Chondrocyte (in vitro differentiated cells): ENCODE measurements around the gene SCLY. TPM values are rescaled to one million over a fixed set of nuclear protein-coding genes. Genes with fewer than 3 reads are reported as not detected.

Source experiments
- DNase-seq: peaks from one replicate; pipeline ENCODE4 v3.0.0; 2021; ENCODE audit warnings: mixed read lengths, low spot score
- H3K27ac Mint-ChIP-seq: one replicate; pipeline ENCODE4 v1.8.0; 2021; ENCODE audit warnings: mild to moderate bottlenecking, moderate library complexity, mixed read lengths; ENCODE audit not compliant: unreplicated experiment
- H3K27me3 Mint-ChIP-seq: 2 replicates; pipeline ENCODE4 v1.8.0; 2021; ENCODE audit warnings: low read depth, mixed read lengths
- H3K36me3 Mint-ChIP-seq: 2 replicates; pipeline ENCODE4 v1.8.0; 2021; ENCODE audit warnings: low read depth, mixed read lengths
- H3K4me1 Mint-ChIP-seq: 2 replicates; pipeline ENCODE4 v1.8.0; 2021; ENCODE audit warnings: low read depth, mild to moderate bottlenecking, mixed read lengths
- H3K4me3 Mint-ChIP-seq: one replicate; pipeline ENCODE4 v1.8.0; 2021; ENCODE audit warnings: mild to moderate bottlenecking, moderate library complexity, mixed read lengths; ENCODE audit not compliant: unreplicated experiment
- H3K9me3 Mint-ChIP-seq: 2 replicates; pipeline ENCODE4 v1.8.0; 2021; ENCODE audit warnings: low read depth, mixed read lengths
- CTCF ChIP-seq: fragments of 200-600 bp; sonication (generic); IDR thresholded peaks from 2 replicates; pipeline ENCODE4 v1.5.0; 2021; ENCODE audit warnings: antibody characterized with exemption, mild to moderate bottlenecking, moderate library complexity
- total RNA-seq: library from RNA; stranded (reverse); gene quantifications from 3 replicates; pipeline ENCODE4 v1.2.1, GENCODE V29; 2021

The SCLY gene
- total RNA-seq, 1 donor from 2014 or later, result 12.7 TPM

DNA sequence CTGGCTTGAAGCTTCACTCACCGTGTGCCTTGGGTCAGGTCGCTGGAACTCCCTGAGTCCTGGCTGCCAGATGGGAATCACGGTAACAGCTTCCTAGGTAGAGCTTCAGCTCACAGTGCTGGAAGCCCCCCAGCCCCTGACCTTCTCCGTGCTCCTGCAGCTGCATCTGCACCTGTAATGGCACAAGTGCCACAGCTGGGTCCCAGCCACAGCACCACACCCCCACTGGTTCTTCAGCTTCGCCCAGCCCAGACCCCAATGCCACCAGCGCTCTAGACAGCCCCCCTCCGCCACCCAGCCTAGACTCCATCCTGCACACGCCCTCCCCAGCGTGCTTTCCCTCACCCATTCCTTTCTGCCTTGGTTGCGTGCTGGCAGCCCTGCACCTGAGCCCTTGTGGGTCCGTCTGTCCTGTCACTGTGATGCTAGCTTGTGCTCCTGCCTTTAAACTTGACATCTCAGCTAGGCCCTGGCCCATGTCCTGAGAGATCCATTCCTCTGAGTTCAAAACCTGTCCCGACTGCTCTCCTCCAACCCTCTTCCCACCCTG, 31.8 kb downstream of the SCLY start:
- Mint-ChIP-seq H3K27me3 (no peaks in the 10 kb centered on the region), H3K9me3 (no peaks in the 10 kb centered on the region), H3K27ac (no peak overlapping the region), H3K4me3 (no peak overlapping the region), H3K36me3 (peaks cover 5% of the 10 kb centered on the region), H3K4me1 (peaks cover 5% of the 10 kb centered on the region)
- DNase-seq, result no peak
- no peak for TF ChIP-seq CTCF

GRCh38 chr2:238093181-238094140, 32.7 kb downstream of the SCLY start:
- peaks cover 5% of the 10 kb centered on the region for H3K36me3 Mint-ChIP-seq
- H3K9me3 Mint-ChIP-seq, result no peaks in the 10 kb centered on the region
- H3K4me1 Mint-ChIP-seq, result peaks cover 5% of the 10 kb centered on the region
- TF ChIP-seq CTCF, result no peak
- H3K27me3 Mint-ChIP-seq, result no peaks in the 10 kb centered on the region
- H3K27ac Mint-ChIP-seq, result no peak overlapping the region
- no peak overlapping the region for H3K4me3 Mint-ChIP-seq
- no peak for DNase-seq

DNA sequence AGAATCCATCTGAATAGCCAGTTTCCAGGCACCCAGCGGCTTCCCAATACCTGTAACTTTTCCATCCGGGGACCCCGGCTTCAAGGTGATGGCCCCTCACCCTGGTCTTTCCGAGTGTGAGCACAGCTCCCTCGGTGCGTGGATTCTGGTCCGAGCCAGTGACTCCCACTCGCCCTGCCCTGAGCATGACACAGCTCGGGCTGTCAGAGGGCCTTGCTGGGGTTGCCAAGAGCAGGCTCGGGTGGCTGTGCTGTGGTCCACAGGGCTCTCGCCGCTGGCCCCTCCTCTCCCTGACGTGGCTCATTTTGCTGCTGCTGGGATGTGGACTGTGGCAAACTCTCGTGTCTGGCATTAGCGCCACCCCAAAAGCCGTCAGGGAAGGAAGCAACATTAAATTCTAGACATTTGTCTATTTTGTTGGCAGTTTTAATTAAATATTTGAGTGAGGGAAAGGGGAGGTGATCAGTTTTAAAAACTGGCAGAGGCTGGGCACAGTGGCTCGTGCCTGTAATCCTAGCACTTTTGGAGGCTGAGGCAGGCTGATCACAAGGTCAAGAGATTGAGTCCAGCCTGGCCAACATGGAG, 33.7 kb downstream of the SCLY start:
- Mint-ChIP-seq H3K27ac (no peak overlapping the region), H3K36me3 (peaks cover 5% of the 10 kb centered on the region), H3K4me1 (peaks cover 5% of the 10 kb centered on the region), H3K9me3 (no peaks in the 10 kb centered on the region), H3K4me3 (no peak overlapping the region), H3K27me3 (no peaks in the 10 kb centered on the region)
- no peak for DNase-seq
- TF ChIP-seq CTCF, result no peak

GRCh38 chr2:238095143-238095542, 34.3 kb downstream of the SCLY start:
- H3K27me3 Mint-ChIP-seq, result no peaks in the 10 kb centered on the region
- peaks cover 5% of the 10 kb centered on the region for H3K4me1 Mint-ChIP-seq
- DNase-seq, result no peak
- H3K27ac Mint-ChIP-seq, result no peak overlapping the region
- H3K9me3 Mint-ChIP-seq, result no peaks in the 10 kb centered on the region
- TF ChIP-seq CTCF, result no peak
- H3K4me3 Mint-ChIP-seq, result no peak overlapping the region
- H3K36me3 Mint-ChIP-seq, result peaks cover 5% of the 10 kb centered on the region

DNA sequence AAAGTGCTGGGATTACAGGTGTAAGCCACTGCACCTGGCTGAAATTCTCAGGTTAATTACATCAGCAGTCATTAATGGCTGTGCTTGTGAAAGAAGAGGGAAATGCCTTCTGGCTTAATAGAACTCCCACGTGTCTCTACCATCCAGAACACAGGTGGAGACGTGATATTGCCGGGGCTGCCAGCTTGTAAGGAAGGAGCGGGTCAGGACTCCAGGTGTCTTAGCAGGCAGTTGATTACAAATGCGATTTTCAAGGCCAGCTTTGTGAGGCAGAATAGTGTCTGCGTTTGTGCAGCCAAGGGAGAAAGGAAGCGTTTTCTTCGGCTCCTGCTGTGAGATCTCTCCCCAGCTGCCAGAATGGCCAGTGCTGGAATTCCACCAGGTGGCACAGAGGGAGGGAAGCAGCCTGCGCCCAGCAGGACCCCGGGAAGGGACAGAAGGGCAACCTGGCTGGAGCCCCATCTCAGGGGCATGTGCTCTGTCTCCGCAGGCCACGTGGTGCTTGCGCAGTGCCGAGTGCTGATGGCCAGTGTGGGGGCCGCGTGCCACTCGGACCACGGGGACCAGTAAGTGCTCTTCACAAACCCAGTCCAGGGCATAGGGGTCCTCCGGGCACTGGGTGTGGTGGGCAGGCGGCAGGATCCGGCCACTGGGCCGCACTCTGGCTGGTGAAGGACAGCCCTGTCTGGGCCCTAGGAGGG, 35.7 kb downstream of the SCLY start:
- H3K4me3 Mint-ChIP-seq, result no peak overlapping the region
- no peak for DNase-seq
- H3K27ac Mint-ChIP-seq, result no peak overlapping the region

More for the DNA sequence above, 35.7 kb downstream of the SCLY start:
- no peaks in the 10 kb centered on the region for H3K9me3 Mint-ChIP-seq
- no peak for TF ChIP-seq CTCF
- no peaks in the 10 kb centered on the region for H3K27me3 Mint-ChIP-seq
- peaks cover 5% of the 10 kb centered on the region for H3K4me1 Mint-ChIP-seq
- H3K36me3 Mint-ChIP-seq, result peaks cover 3% of the 10 kb centered on the region
